Heart left ventricle (tissue), 16 donors: ENCODE results near the gene ADAMTS7. TPM values are rescaled to one million over a fixed set of nuclear protein-coding genes. Genes with fewer than 3 reads are reported as not detected.
A peak's percentile ranks its signal among the peaks of the same experiment; 100 is the strongest.
"Not testable (repeated sequence)": the region's sequence is repeated elsewhere in the genome, so short reads cannot be mapped to it uniquely, and the experiment has no call there.

ENCODE experiments used
- ATAC-seq, 4 donors: fragments of 200-7000 bp; cut with Tn5 transposase; one replicate each; pipeline ENCODE4 v1.9.1; 2020 to 2022; ENCODE audit warnings: moderate library complexity in 4 of 4, mild to moderate bottlenecking in 3 of 4, moderate number of reproducible peaks in 1 of 4
- DNase-seq, 5 donors: peaks; one replicate each; pipeline ENCODE4 v3.0.0-alpha.2; 2020
- H3K27ac ChIP-seq, 12 donors: fragments of 200-600 bp; sonication (generic) in 4 of 12; one replicate each; pipeline versions ENCODE4 v1.5.0 to v1.8.0; 2016 to 2022; ENCODE audit warnings: mild to moderate bottlenecking in 2 of 12
- H3K27me3 ChIP-seq, 9 donors: fragments of 200-600 bp; sonication (generic) in 2 of 9; one replicate each; pipeline versions ENCODE4 v1.5.1 to v1.8.0; 2016 to 2022; ENCODE audit warnings: mild to moderate bottlenecking in 3 of 9
- H3K36me3 ChIP-seq, 9 donors: fragments of 200-600 bp; sonication (generic) in 2 of 9; one replicate each; pipeline versions ENCODE4 v1.5.0 to v1.8.0; 2018 to 2022; ENCODE audit warnings: mild to moderate bottlenecking in 2 of 9
- H3K4me1 ChIP-seq, 12 donors: fragments of 200-600 bp; sonication (generic) in 4 of 12; one replicate each; pipeline versions ENCODE4 v1.5.0 to v1.8.0; 2016 to 2022; ENCODE audit warnings: mild to moderate bottlenecking in 3 of 12
- H3K4me3 ChIP-seq, 12 donors: fragments of 200-600 bp; sonication (generic) in 4 of 12; one replicate each; pipeline versions ENCODE4 v1.5.0 to v1.8.0; 2017 to 2022; ENCODE audit warnings: mild to moderate bottlenecking in 9 of 12, moderate library complexity in 4 of 12
- H3K9me3 ChIP-seq, 12 donors: fragments of 200-600 bp; sonication (generic) in 4 of 12; one replicate each; pipeline versions ENCODE4 v1.5.0 to v1.8.0; 2016 to 2022; ENCODE audit warnings: mild to moderate bottlenecking in 1 of 12
- CTCF ChIP-seq, 12 donors: fragments of 200-600 bp; sonication (generic) in 4 of 12; IDR thresholded peaks; one replicate each; pipeline versions ENCODE4 v1.5.0 to v1.8.0; 2018 to 2022; ENCODE audit warnings: antibody characterized with exemption in 12 of 12, mild to moderate bottlenecking in 5 of 12
- POLR2A ChIP-seq, 2 donors: fragments of 450-650 bp; IDR thresholded peaks; one replicate each; pipeline ENCODE4 v1.6.1; 2017; ENCODE audit warnings: antibody characterized with exemption in 2 of 2, mild to moderate bottlenecking in 2 of 2, moderate library complexity in 2 of 2
- WGBS, 4 donors: extraction: QIAGEN DNeasy Blood & Tissue Kit in 2 of 4; methylation state at CpG; one replicate each; pipeline versions ENCODE4 v1.1.5 to v1.1.7; 2013 to 2018; 5-methylcytosine and 5-hydroxymethylcytosine counted together
- intact Hi-C, 10 donors: fragments of 100-400 bp; cut with DNase I; formaldehyde crosslinking; loops; one replicate each; pipeline versions ENCODE4 v1.11.1 to v1.14.2; 2022
- polyA plus RNA-seq, 2 donors: library from polyadenylated mRNA; stranded (reverse); fragments of 200-250 nt; gene quantifications; one replicate each; pipeline ENCODE4 v1.2.3, GENCODE V29; 2013
- total RNA-seq, 9 donors: library from RNA; depleted of rRNA in 2 of 9; stranded (reverse); fragments of >200 nt in 2 of 9; fragmentation: NEBNext Ultra II Directional in 3 of 9; extraction: Animal tissue kit (Norgen Biotek cat#: 25700) in 3 of 9; gene quantifications; one replicate each; pipeline versions ENCODE4 v1.1.0 to v1.2.4, GENCODE V29; 2016 to 2023
- donor health status: ischemic (EF 13 %, LVEDD 7.1; RV severe dilation, severe dysfunction).
- donor health status: healthy with polysubstance abuse.
- donor health status: DM: no; HTN: yes; CAD: no.
- donor health status: DM: no; HTN: no; CAD: no.
- donor health status: ischemic (EF 25% LVEDD 6.9; RV normal size, moderate dysfunction).
- donor health status: ischemic (EF 25% LVEDD 5.7; RV mildly dilated, moderate dysfunction).
- donor health status: healthy.
- donor health status: DM: yes; HTN: yes; CAD: no.
- donor health status: ischemic (EF 35%, LVEDD 5.7; RV mildly dilated, moderate dysfunction).
- donor health status: nonischemic (EF 11% LVEDD 7.7; RV severe dilation, severe dysfunction).
- donor health status: DM: yes; HTN: yes; CAD: no.
- donor health status: PGD.
- donor health status: ischemic (EF 29% LVEDD 5.4; RV normal size, mild dysfunction).
- donor health status: nonischemic (EF 23%, LVEDD 6.1; RV moderate dilation, normal function).

Gene ADAMTS7
- total and polyA plus RNA-seq, 11 donors: 5.0 to 29.9 (median 13.9) TPM

DNA sequence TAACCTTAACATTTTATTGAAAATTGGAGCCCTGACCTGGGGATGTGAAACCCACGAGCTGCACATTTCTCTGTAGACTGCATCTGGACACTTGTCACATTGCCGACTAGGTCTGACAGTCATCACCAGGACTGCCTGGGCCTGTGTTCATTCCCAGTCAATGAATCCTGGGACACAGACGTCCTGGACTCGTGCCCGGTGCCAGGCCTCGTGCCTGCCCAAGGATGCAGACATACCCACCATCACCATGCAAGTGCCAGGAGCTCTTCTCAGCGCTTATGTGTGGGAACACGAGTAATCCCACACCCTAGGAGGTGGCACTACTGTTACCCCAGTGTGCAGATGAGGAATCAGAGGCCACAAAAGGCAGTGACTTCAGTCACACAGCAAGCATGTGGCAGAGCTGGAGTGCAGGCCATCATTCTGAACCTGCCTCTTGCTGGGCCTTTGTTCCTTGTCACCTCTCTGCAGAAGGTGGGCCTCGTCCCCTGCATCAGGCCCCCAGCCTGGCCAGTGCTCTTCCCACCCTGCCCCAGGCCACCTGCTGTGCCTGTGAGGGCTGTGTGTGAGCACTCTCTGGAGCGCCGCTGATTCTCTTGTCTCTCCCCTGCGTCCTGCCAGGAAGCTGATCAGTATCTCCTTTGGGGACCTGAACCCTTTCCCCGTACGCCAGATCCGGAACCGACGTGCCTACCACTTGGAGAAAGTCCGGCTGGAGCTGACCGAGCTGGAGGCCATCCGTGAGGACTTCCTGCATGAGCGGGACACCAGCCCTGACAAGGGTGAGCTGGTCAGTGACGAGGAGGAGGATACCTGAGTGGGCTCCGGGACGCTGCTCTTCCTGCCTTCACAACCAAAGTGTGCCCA, 58.5 kb downstream of the ADAMTS7 start:
- Histone ChIP-seq H3K27me3 (no peaks in the 10 kb centered on the region), H3K27ac (no peak overlapping the region), H3K4me3 (no peak overlapping the region), H3K9me3 (no peaks in the 10 kb centered on the region), H3K36me3 (no peaks in the 10 kb centered on the region), H3K4me1 (peaks cover 0 to 55% (median 25%) of the 10 kb centered on the region in 12 donors)
- intact Hi-C loops: loop anchor here in 2 of 10 donors (5.0 to 10.0 kb wide), 2 partner anchors 122 to 135 kb away; partner anchors contain the start of gene MORF4L1 (in 1 of the 2)
- DNase-seq (peak; percentile 51 to 82 (median 77)), ATAC-seq (peak; percentile 0 to 34 (median 20))
- 59 to 66% (median 64%) methylated on average over 10 to 24 of the region's 24 CpGs for WGBS, 4 donors
- no peak for TF ChIP-seq POLR2A (IDR thresholded peaks at IDR 0.05)
- TF ChIP-seq CTCF (IDR thresholded peaks at IDR 0.05): no peak

DNA sequence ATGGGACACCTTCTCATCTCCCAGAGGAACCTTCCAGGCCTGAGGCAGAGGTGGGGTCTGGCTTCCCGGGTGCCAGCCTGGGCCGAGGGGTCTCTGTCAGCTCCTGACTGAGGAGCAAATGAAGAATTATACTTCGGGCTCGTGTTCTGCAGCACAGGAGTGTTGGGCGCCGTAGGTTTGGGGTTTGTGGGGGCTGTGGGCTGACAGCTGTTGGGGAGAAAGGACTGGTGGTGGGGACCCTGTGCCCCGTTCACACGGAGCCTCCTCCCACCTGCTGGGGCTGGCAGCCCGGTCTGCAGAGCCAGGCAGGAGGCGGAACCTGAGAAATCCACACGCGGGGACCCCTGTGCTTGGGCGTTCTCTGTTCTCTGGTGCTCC, 59.7 kb downstream of the ADAMTS7 start:
- no peak overlapping the region for H3K4me3 ChIP-seq
- no peaks in the 10 kb centered on the region for H3K36me3 ChIP-seq
- DNase-seq: peak in 1 of 5 donors; percentile 34
- no peaks in the 10 kb centered on the region for H3K9me3 ChIP-seq
- no peak for ATAC-seq
- H3K4me1 ChIP-seq: peaks cover 0 to 44% (median 15%) of the 10 kb centered on the region in 12 donors
- TF ChIP-seq CTCF (IDR thresholded peaks at IDR 0.05) (no peak), POLR2A (IDR thresholded peaks at IDR 0.05) (no peak)
- no peaks in the 10 kb centered on the region for H3K27me3 ChIP-seq
- no peak overlapping the region for H3K27ac ChIP-seq
- 70 to 88% (median 83%) methylated on average over 11 to 13 of the region's 13 CpGs for WGBS, 4 donors
- intact Hi-C loops: loop anchor here in 4 of 10 donors (2.0 to 10.0 kb wide), 3 partner anchors 123 to 134 kb away; partner anchors contain the start of gene MORF4L1 (in 1 of the 4)

GRCh38 chr15:78750974-78751601, 60.2 kb downstream of the ADAMTS7 start:
- not testable (repeated sequence) for H3K36me3 ChIP-seq, H3K27me3 ChIP-seq, H3K9me3 ChIP-seq
- TF ChIP-seq CTCF (IDR thresholded peaks at IDR 0.05): peak; percentile 44 to 96 (median 62)
- peak overlapping the region in 10 of 12 donors; percentile 7 to 82 (median 77) for H3K27ac ChIP-seq
- DNase-seq (peak; percentile 90 to 95 (median 92)), ATAC-seq (peak; percentile 91 to 96 (median 94))
- peak overlapping the region in 9 of 12 donors; percentile 8 to 46 (median 34) for H3K4me3 ChIP-seq
- WGBS, 4 donors: 3 to 25% (median 9%) methylated on average over 7 to 28 of the region's 28 CpGs
- intact Hi-C loops: loop anchor here in 4 of 10 donors (2.0 to 10.0 kb wide), 3 partner anchors 124 to 134 kb away; partner anchors contain the start of gene MORF4L1 (in 1 of the 4)
- peaks cover 0 to 40% (median 11%) of the 10 kb centered on the region in 12 donors for H3K4me1 ChIP-seq
